Activated CD4-positive, alpha-beta T cell treated with anti-CD3 and anti-CD28 coated beads, Interleukin-2, Interleukin-6, amounts not matched to agents 100 ng/mL and 50 ng/mL, durations not matched to agents 16 hours and 8 hours (primary cell): ENCODE data around the gene ELOB.
A peak's percentile ranks its signal among the peaks of the same experiment; 100 is the strongest.

Experiments used
- DNase-seq: peaks from one replicate; pipeline ENCODE4 v3.0.0-alpha.2; 2020

Gene ELOB

GRCh38 chr16:2777231-2777902 lies at the start of gene ELOB:
Gene ELOB, minus strand, starts transcription at chr16:2777280. Its CDS starts 41 bp downstream, at chr16:2777239.
- DNase-seq = peak; percentile 93

- no peak for DNase-seq
Measured at GRCh38 chr16:2825906-2826305, 48.8 kb upstream of the ELOB start.

DNA sequence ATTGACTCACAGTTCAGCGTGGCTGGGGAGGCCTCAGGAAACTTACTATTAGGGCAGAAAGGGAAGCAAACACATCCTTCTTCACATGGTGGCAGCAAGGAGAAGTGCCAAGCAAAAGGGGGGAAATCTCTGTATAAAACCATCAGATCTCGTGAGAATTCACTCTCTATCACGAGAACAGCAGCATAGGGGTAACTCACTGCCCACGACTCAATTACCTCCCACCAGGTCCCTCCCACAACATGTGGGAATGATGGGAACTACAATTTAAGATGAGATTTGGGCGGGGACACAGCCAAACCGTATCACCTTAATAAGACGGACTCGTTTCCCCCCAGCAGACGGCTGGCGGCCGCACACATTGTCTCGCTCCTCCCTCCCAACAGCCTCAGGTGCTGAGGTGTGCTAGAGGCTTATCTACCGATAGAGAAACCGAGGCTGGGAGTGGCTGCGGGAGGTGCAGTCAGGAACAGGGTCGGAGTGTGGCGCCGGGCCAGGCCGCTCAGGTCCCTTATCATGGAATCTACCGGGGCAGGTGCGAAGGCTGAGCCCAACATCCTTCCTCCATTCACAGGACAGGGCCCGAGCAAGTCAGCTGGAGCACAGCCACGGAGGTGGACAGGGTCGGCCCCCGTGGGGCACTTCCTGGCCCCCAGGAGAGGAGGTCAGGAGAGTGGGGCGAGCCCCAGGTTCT lies 48.1 kb upstream of the ELOB start:
- no peak for DNase-seq

- DNase-seq = no peak
Measured at GRCh38 chr16:2824626-2825025, 47.5 kb upstream of the ELOB start.

DNA sequence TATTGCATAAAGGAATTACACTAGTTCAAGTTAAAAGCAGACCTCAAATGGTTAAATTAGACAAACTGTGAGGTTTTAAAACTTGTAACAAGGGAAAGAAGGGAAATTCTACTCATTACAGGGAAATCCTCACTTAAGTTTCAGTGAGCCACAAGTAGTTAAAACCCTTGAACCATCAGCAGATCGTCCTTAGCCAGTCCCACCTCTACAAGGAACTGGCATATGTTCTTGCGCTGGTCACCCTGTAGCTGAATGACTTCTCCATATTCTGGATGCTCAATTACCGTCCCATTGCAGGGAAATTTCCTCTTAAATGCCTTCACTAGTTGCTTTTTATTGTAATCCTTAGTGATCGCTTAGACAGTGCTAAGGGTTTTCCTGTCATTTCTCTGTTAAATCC lies 45.4 kb upstream of the ELOB start:
- no peak for DNase-seq

DNA sequence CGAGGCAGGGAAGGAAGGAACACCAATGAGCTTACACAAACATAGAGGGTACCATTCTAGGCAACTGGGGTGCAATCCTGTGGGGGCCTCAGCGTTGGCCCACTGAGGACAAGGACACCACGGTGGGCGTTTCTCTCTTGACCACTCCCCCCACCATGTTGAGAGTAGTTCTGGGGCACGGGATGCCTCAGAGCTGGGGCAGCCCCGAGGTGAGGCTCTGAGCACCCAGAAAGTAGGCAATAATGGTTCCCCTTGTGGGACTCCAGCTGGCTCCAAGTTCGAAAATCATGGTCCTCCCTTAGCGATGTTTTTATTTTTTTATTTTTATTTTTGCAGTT lies 45.0 kb upstream of the ELOB start:
- DNase-seq = no peak

GRCh38 chr16:2821487-2822157 lies 44.5 kb upstream of the ELOB start:
- no peak for DNase-seq

DNA sequence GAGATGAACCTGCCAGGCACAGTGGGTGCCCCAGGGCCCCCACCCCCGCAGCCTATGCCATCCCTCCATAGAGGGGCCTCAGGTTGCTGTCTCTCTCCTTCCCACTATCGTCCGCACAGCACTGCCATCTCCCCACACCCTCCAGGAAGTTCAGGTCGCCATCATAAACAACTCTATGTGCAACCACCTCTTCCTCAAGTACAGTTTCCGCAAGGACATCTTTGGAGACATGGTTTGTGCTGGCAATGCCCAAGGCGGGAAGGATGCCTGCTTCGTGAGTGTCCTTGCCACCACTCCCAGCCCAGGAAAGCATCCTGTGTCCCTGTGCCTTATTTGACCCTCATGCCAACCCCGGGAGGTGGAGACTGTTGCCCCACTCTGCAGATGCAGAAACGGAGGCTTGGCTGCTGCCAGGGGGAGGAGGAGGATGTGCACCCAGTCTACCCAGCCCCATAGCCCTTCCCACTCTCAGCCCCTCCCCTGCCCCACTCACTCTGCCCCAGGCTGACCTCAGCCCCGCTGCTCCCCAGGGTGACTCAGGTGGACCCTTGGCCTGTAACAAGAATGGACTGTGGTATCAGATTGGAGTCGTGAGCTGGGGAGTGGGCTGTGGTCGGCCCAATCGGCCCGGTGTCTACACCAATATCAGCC lies 43.9 kb upstream of the ELOB start:
- no peak for DNase-seq

DNA sequence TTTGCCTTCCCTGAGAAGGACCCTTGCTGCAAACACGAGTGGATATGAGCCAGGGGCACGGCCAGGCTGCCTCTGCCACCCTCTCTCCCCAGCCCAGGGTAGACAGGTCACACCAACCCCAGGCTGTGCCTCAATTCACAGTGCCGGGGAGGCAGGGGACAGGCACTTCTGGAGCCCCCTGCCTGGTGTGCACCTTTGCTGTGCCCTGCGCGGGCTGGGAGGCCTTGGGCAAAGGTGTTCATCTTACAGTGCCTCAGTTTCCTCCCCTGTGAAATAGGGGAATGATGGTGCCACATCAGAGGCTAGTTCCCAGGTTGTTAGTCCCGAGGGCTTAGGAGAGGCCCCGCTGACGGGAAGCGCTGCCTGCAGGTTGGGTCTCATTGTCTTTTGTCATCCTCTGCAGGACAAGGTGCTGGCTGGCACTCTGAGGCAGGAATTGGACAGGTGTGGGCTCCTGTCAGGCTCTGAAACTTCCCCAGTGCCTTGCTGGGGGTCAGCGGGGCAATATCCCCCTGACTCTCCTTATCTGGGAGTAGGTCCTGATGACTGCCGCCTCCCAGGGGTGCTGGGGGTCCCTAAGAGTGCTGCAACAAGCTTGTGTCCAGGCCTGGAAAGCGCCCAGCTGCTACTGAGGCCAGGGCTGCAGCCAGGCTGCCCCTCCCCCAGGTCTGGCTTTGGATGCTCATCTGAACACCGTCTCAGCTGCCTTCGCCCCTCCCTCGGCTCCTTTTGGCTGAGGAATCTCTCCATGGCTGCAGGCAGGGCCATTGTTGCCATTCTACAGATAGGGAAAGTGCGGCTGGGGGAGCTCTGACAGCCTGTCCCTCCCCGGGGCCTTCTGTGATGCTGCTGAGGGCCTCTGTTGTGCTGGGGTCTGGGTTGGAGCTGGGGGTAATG lies 43.1 kb upstream of the ELOB start:
- DNase-seq = no peak

GRCh38 chr16:2819179-2819938 lies 42.3 kb upstream of the ELOB start:
- no peak for DNase-seq

DNA sequence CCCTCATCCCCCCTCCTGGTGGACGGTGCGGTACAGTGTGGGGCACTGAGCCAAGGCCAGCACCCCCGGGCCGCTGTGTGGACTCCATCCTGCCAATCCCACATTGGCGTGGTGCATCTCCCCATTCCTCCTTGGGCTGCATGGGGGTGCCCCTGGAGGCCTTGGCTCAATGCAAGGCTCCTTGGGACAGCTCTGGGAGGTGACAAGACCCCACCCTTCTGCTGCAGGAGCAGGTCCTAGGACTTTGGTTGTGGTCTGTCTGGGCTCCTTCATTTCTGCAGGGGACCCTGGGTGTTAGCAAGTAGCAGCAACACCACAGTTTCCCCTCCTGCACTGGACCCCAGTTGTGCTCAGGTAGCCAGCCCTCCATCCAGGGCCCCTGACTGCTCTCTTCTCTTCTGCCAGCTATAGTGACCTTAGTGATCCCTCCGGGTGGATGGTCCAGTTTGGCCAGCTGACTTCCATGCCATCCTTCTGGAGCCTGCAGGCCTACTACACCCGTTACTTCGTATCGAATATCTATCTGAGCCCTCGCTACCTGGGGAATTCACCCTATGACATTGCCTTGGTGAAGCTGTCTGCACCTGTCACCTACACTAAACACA lies 41.3 kb upstream of the ELOB start:
- no peak for DNase-seq

DNA sequence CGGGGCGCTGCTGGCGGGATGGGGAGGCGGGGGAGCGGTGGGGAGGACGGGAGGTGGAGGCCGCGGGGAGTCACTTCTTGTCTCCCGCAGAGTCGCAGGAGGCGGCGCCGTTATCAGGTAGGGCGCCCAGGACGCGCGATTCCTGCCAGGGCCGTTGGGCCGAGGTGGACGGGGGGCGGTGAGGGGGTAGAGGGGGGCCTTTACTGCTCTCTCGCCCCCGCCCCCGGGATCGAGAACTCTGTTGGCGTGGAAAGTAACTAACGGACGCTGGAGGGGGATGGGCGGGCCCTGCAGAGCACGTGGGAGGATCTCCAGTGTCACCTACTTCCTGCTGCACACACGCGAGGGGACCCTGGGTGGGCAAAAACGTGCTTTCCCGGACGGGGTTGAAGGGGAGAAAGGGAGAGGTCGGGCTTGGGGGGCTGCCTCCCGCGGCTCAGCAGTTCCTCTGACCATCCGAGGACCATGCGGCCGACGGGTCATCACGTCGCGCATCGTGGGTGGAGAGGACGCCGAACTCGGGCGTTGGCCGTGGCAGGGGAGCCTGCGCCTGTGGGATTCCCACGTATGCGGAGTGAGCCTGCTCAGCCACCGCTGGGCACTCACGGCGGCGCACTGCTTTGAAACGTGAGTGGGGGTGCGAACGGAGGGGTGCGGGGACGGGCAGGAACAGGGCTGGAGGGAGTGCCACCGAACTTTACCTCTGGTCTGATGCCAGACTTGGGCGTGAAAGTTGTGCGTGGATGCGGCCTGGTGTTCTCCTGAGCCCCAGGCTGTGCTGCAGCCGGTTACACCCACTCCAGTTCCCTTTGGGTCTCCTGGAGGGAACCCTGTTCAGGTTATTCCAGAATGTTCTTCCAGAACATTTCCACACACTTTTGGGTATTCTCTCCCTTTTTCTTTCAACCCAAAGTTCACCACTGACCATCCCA lies 40.5 kb upstream of the ELOB start:
- DNase-seq = no peak

- DNase-seq = peak; percentile 65
Measured at GRCh38 chr16:2816751-2817339, 39.8 kb upstream of the ELOB start, which contains the start of gene PRSS21. Gene PRSS21, plus strand, starts transcription at chr16:2817237. Its CDS starts 32 bp downstream, at chr16:2817269.

GRCh38 chr16:2815299-2815771 lies 38.3 kb upstream of the ELOB start:
- DNase-seq = no peak

GRCh38 chr16:2814551-2815298 lies 37.6 kb upstream of the ELOB start:
- no peak for DNase-seq

DNA sequence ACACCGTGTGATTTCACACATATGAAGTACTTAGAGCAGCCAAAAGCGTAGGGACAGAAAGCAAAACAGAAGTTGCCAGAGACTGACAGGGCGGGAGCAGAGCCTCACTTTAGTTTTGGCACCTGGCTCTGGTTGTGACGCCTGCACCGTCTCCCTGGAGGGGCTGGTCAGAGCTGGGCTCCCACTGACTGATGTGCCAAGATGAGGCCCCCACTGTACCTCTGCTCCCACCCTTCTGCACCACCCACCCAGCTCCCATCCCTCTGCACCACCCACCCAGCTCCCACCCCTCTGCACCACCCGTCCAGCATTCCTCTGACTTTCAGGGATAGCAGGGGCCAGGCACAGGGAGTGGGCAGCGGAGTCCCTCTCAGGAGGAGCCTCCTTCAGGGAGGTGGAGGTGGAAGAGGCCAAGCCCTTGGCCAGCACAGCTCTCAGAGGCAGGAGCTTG lies 36.7 kb upstream of the ELOB start:
- DNase-seq = no peak

- no peak for DNase-seq
Measured at GRCh38 chr16:2811703-2812471, 34.8 kb upstream of the ELOB start.

GRCh38 chr16:2810651-2811050 lies 33.6 kb upstream of the ELOB start:
- DNase-seq = no peak
